Measurements from ENCODE around the gene SORBS1. TPM values are rescaled to one million over a fixed set of nuclear protein-coding genes. Genes with fewer than 3 reads are reported as not detected.

Gene SORBS1
- polyA plus RNA-seq, 1 donor from 2014 or later = 39.5 TPM

DNA sequence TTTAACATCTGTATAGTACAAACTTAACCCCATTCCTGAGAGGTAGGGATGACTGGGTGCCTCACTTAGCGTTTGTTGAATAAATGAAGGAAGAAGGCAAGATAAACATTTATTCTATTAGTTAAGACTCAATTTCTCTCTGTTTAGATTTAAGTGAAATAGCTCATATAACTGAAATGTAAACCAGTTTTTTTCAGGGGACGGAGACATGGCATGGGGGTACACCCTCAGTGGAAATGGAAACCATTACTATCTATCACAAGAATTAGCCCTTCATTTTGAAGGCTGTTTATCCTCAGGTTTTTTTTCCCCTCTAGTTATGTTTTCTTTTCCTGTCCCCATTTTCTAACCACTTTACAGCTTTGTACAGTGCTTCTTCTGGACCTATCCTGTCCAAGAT lies 234.8 kb downstream of the SORBS1 start:
- Histone ChIP-seq H2AFZ (ENCODE audit: low read depth, low read length) (no peak overlapping the region), H4K20me1 (ENCODE audit: insufficient read depth) (no peaks in the 10 kb centered on the region), H3K9me3 (ENCODE audit: low read length) (no peaks in the 10 kb centered on the region), H3K4me3 (ENCODE audit: low read length) (no peak overlapping the region), H3K27ac (ENCODE audit: low read length) (no peak overlapping the region), H3K9ac (ENCODE audit: low read length) (no peak overlapping the region), H3K79me2 (replicated peaks; ENCODE audit: insufficient read depth, low read length) (no peaks in the 10 kb centered on the region), H3K36me3 (ENCODE audit: insufficient read depth, low read length) (no peaks in the 10 kb centered on the region), H3F3A (ENCODE audit: insufficient read depth, low read length, poor library complexity, severe bottlenecking) (no peaks in the 10 kb centered on the region), H3K9me2 (ENCODE audit: insufficient read depth, low read length) (no peaks in the 10 kb centered on the region), H3K4me2 (ENCODE audit: low read length) (no peak overlapping the region), H3K27me3 (ENCODE audit: insufficient read depth, low read depth, low read length) (no peaks in the 10 kb centered on the region)
- TF ChIP-seq MXI1 (conservative IDR thresholded peaks at IDR 0.05; ENCODE audit: poor library complexity, severe bottlenecking) (no peak), POLR2AphosphoS5 (IDR thresholded peaks at IDR 0.05) (no peak), TAF1 (IDR thresholded peaks at IDR 0.05; ENCODE audit: low read depth) (no peak), EP300 (conservative IDR thresholded peaks at IDR 0.05; ENCODE audit: poor library complexity, severe bottlenecking) (no peak), EZH2 (IDR thresholded peaks at IDR 0.05; ENCODE audit: borderline replicate concordance, insufficient read depth, low read length, poor library complexity, severe bottlenecking) (no peak), SMC3 (conservative IDR thresholded peaks at IDR 0.05; ENCODE audit: poor library complexity) (no peak), RAD21 (conservative IDR thresholded peaks at IDR 0.05) (no peak)
- TF ChIP-seq, protein P1, sequence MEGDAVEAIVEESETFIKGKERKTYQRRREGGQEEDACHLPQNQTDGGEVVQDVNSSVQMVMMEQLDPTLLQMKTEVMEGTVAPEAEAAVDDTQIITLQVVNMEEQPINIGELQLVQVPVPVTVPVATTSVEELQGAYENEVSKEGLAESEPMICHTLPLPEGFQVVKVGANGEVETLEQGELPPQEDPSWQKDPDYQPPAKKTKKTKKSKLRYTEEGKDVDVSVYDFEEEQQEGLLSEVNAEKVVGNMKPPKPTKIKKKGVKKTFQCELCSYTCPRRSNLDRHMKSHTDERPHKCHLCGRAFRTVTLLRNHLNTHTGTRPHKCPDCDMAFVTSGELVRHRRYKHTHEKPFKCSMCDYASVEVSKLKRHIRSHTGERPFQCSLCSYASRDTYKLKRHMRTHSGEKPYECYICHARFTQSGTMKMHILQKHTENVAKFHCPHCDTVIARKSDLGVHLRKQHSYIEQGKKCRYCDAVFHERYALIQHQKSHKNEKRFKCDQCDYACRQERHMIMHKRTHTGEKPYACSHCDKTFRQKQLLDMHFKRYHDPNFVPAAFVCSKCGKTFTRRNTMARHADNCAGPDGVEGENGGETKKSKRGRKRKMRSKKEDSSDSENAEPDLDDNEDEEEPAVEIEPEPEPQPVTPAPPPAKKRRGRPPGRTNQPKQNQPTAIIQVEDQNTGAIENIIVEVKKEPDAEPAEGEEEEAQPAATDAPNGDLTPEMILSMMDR (IDR thresholded peaks at IDR 0.05; ENCODE audit: poor library complexity, severe bottlenecking) = no peak
- TF ChIP-seq, protein P2, sequence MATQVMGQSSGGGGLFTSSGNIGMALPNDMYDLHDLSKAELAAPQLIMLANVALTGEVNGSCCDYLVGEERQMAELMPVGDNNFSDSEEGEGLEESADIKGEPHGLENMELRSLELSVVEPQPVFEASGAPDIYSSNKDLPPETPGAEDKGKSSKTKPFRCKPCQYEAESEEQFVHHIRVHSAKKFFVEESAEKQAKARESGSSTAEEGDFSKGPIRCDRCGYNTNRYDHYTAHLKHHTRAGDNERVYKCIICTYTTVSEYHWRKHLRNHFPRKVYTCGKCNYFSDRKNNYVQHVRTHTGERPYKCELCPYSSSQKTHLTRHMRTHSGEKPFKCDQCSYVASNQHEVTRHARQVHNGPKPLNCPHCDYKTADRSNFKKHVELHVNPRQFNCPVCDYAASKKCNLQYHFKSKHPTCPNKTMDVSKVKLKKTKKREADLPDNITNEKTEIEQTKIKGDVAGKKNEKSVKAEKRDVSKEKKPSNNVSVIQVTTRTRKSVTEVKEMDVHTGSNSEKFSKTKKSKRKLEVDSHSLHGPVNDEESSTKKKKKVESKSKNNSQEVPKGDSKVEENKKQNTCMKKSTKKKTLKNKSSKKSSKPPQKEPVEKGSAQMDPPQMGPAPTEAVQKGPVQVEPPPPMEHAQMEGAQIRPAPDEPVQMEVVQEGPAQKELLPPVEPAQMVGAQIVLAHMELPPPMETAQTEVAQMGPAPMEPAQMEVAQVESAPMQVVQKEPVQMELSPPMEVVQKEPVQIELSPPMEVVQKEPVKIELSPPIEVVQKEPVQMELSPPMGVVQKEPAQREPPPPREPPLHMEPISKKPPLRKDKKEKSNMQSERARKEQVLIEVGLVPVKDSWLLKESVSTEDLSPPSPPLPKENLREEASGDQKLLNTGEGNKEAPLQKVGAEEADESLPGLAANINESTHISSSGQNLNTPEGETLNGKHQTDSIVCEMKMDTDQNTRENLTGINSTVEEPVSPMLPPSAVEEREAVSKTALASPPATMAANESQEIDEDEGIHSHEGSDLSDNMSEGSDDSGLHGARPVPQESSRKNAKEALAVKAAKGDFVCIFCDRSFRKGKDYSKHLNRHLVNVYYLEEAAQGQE (IDR thresholded peaks at IDR 0.05; ENCODE audit: borderline replicate concordance) = no peak

DNA sequence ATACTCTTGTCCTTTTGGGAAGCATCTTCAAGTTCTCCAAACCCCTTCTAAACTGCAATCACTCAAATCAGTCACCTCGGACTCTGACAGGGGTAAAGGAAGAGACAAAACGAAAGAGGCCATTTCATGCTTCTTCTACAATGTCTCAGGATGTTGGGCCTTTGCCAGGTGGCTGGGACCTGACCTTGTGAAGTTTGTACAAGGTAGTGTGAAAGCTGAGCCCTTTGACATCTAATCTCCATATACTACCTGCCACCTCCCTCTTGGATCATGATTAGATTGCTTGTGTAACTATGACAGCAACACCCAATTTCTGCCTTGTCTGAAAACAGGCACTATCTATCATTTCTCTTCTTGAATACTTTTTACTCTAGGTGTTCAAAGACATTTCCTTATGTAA lies 235.3 kb downstream of the SORBS1 start:
- Histone ChIP-seq H3K4me2 (ENCODE audit: low read length) (no peak overlapping the region), H3K9ac (ENCODE audit: low read length) (no peak overlapping the region), H2AFZ (ENCODE audit: low read depth, low read length) (no peak overlapping the region), H3K27me3 (ENCODE audit: insufficient read depth, low read depth, low read length) (no peaks in the 10 kb centered on the region), H3K27ac (ENCODE audit: low read length) (no peak overlapping the region), H3K9me3 (ENCODE audit: low read length) (no peaks in the 10 kb centered on the region), H3K4me3 (ENCODE audit: low read length) (no peak overlapping the region), H3K36me3 (ENCODE audit: insufficient read depth, low read length) (no peaks in the 10 kb centered on the region), H3F3A (ENCODE audit: insufficient read depth, low read length, poor library complexity, severe bottlenecking) (no peaks in the 10 kb centered on the region), H3K9me2 (ENCODE audit: insufficient read depth, low read length) (no peaks in the 10 kb centered on the region), H4K20me1 (ENCODE audit: insufficient read depth) (no peaks in the 10 kb centered on the region), H3K79me2 (replicated peaks; ENCODE audit: insufficient read depth, low read length) (no peaks in the 10 kb centered on the region)
- no peak for TF ChIP-seq EP300 (conservative IDR thresholded peaks at IDR 0.05; ENCODE audit: poor library complexity, severe bottlenecking)
- no peak for TF ChIP-seq EZH2 (IDR thresholded peaks at IDR 0.05; ENCODE audit: borderline replicate concordance, insufficient read depth, low read length, poor library complexity, severe bottlenecking)
- no peak for TF ChIP-seq RAD21 (conservative IDR thresholded peaks at IDR 0.05)
- TF ChIP-seq MXI1 (conservative IDR thresholded peaks at IDR 0.05; ENCODE audit: poor library complexity, severe bottlenecking) = no peak
- no peak for TF ChIP-seq POLR2AphosphoS5 (IDR thresholded peaks at IDR 0.05)
- TF ChIP-seq TAF1 (IDR thresholded peaks at IDR 0.05; ENCODE audit: low read depth) = no peak
- TF ChIP-seq, protein P2 (IDR thresholded peaks at IDR 0.05; ENCODE audit: borderline replicate concordance) = no peak
- TF ChIP-seq, protein P1 (IDR thresholded peaks at IDR 0.05; ENCODE audit: poor library complexity, severe bottlenecking) = no peak
- TF ChIP-seq SMC3 (conservative IDR thresholded peaks at IDR 0.05; ENCODE audit: poor library complexity) = no peak

All from neural cell (in vitro differentiated cells).